HG03571 (cell line): ENCODE data around the gene ABCC12.
"Not testable (repeated sequence)": the region's sequence is repeated elsewhere in the genome, so short reads cannot be mapped to it uniquely, and the experiment has no call there.

Experiments
- ATAC-seq: cut with Tn5 transposase; IDR thresholded peaks from one replicate; pipeline ENCODE4 v1.9.1; 2021; ENCODE audit not compliant: unreplicated experiment

ABCC12 gene

DNA sequence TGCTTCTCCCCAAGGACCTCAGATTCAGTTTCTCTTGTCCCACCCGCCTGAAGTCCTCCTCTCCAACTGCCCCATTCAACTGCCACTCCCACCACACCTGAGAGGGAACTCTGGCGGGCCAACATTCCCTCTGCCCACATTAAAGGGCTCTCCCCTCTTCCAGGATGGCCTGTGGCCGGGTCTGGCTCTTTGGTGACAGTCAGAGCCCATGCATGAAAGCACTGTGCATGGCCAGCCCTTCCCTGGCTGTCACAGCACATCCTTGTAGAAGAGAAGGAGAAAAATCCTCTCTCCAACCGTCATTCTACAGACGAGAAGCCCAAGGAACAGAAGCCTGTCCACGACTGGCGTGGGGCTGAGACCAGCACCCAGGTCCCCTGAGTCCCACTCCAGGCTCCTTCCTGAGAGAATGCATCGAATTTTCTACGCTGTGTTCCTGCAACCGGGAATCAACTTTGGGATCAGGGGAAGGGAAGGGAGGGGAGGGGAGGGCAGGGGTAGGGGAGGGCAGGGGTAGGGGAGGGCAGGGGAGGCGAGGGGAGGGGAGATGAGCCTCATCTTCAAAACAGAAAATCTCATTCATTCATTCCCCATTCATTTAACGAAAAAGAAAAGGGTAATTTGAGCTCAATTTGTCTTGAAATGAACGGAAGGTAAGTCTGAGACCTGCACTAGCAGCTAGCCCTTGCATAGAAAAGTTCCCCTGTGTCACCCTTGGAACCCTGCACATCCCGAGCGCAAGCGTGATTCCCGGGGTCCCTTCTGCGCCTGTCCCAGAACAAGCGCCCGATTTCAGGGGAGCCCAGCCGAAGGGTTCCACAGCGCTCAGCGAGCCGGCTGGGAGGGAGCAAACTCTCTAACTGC is at the start of gene ABCC12:
TSS of gene ABCC12 (minus strand) at position 68 of the 864 bp plus-strand sequence. CDS start 9,569 bp downstream, outside the sequence.
- no peak for ATAC-seq

DNA sequence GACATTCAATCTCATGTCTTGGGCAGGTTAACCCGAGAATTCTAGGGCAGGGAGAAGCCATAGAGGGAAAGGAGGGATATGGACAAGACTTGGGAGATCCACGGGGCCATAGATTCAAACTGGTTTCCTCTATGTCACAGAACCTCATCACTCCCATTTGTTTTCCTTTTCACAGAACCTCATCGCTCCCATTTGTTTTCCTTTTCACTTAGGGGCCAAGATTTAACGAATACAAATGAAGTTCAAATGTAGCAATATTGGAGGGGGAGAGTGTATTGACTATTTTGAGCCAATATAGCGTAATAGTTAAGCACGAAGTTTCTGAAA is 49.0 kb upstream of the ABCC12 start:
- no peak for ATAC-seq

DNA sequence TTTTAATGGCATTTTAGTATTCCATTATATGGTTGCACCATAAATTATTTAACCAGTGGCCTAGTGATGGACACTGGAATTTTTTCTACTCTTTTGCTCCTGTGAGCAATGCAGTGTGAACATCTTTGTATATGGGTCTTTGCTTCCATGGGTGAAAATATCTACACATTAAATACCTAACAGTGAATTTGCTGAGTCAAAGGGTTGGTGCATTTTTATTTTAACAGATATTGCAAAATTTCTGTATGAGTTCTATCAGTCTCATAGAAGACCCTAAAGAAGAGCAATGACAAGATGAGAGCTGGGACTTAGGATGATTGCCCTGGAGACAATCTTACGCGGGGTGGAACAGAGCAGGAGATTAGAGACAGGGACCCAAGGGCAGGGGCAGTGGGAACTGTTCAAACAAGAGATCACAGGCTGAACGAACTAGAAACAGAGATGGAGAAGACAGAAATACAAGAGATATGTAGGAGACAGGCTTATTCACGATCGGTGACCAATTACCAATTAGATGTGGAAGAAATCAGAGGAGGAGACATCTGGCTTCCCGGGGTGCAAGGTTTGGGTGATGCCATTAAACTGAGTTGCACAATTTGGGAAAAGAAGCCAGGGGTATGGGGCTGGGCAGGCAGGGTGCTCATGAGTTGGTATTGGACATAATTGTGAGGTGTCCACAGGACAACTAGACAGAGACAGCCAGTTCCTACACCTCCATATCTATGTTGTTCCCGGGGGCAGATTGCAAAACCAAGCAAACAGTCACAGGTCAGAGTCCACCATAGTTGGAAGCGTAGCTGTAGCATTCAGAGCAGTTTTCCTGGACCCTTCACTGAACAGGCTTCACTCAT is 48.4 kb upstream of the ABCC12 start:
- no peak for ATAC-seq

DNA sequence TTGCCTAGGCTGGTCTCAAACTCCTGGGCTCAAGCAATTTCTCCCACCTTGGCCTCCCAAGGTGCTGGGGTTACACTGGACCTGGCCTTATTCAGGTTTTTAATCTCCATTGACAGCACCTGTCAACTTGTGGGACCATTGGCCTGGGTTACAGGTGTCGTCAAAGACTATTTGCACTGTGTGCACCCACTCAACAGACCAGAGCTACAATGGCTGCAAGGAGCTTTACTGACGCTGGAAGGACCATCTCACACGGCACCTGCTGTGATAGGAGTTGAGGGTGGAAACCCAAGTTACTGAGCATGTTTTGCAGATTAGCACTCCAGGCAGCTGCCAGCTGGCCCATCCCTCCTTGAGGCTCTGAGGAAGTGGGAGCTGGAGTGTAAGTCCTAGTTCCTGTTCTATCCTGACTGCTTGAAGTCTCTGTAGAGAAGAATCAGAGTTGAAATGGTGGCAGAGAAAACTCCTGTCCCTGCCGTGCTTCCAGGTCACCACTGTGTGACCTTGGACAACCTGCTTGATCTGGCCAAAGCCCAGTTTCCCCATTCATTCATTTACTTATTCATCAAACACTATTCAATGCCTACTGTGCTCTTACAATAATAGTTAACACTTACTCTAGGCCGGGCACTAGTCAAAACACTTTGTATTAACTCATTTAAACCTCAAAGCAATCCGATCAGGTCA is 45.9 kb upstream of the ABCC12 start:
- no peak for ATAC-seq

DNA sequence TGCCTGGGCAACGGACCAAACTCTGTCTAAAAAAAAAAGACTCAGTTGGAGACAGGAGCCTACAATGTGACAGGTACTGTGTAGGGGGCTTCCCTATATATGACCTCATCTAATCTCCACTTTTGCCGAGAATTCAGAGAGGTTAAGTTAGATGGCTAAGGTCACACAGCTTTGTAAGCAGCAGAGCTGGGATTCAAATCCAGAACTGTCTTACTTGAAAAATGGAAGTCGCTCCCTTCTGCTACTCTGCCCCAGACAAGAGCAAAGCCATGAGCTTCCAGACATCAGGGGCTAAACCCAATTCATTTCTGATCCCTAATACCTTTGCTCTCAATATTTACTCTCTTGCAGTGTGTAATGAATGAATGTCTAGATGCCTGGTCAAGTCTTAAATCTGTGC is 41.5 kb upstream of the ABCC12 start:
- no peak for ATAC-seq

DNA sequence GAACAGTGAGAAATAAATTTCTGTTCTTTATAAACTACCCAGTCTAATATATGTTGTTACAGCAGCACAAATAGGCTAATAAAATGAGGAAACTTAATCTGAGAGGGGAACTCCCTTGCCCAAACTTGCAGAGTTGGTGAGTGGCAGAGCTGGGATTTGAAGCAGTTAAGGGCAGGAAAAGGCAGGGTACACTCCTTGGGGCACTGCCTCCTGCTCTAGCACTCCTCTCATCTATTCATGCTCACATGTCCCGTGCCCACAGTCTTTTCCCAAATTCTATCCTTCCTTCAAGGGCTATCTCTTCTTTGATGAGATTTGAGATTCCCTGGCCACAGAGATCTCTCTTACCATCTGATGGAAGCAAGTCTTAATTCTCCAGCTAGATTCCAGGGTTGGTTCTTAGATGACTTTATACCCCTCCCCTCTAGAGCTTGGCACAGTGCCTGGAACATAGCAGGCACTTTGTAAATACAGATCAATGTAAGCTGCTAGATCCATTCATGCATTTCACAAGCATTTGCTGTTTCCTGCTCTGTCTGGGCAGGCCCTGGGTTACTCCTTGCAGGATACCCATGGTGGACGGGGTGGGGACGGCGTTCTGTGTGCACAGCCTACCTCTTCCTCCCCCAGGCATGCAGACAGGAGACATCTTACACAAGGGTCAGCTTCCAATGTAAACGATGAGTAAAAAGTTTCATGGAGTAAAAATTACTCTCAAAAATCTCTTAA is 39.2 kb upstream of the ABCC12 start:
- ATAC-seq: no peak

DNA sequence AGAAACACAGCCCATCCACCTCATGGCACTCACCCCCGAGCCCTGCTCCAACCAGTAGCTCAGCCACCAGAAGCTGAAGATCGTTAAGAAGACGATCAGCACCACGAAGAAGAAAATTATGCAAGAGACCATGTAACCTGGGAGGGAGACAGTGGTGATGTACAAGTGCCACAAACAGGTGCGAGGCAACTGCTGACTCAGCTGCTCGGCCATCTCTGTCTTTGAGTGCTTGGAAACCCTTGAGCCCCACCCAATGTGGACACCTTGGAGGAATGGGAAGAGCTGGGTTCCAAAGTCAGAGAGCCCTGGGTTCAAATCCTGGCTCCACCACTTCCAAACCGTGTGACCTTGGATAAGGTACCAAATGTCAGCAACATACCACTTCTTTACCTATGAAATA is 38.1 kb upstream of the ABCC12 start:
- no peak for ATAC-seq

- peak; percentile 91 for ATAC-seq
Observed at GRCh38 chr16:48188449-48189102, 32.8 kb upstream of the ABCC12 start.

DNA sequence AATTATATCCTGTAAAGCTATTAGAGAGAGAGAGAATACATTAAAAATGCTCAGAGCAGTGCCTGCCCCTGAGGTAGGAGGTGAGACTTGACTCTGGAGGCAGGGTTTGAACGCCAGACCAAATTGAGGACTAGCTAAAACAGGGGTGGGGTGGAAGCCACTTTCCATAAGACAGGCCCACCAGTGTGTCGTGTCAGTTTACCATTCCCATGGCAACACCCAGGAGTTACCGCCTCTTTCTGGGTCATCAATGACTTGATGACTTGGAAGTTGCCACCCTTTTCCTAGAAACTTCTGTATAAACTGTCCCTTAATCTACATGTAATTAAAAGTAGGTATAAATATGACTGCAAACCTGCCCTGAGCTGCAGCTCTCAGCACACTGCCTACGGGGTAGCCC is 32.0 kb upstream of the ABCC12 start:
- ATAC-seq: no peak

DNA sequence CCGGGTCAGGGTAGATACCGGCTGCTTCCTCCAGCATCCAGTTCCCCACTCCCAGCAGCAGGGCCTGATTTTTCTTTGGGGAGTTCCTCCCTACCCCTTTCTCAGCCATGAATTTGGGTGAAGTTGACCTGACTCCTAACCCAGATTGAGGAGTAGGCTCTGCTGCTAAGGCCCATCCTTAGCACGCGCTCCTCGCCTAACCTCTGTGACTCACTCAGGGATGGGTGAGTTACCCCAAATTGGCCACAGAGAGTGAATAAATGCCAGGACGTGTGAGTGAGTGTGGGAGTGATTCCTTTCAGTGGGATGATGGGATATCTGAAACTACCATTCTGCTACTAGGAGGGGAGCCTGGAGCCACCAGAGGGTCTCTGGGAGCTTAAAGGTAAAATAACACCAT is 28.9 kb upstream of the ABCC12 start:
- no peak for ATAC-seq

DNA sequence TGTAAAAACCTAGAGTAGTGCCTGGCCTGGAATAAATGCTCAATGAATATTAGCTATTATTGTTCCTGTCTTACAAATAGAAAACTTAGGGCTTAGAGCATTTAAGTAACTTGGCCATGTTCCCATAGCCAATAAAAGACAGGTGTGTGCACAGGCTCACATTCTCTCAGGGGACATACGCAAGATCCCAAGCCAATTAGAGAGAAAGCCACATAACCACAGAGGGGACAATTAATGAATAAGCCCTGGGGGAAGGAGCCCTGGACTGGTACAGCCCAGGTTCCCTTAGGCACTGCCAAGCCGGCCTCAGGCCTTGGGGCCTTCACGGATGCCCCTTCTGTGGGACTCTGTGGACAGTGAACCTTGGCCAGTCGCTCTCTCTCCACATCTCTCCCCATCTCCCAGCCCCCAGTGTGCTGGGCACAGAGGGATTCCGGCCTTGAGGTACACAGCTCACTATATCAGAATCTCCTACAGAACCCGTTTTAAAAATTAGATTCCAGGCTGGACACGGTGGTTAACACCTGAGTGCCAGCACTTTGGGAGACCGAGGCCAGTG is 27.3 kb upstream of the ABCC12 start:
- no peak for ATAC-seq

- ATAC-seq: not testable (repeated sequence)
Observed at GRCh38 chr16:48181746-48182520, 26.1 kb upstream of the ABCC12 start.

DNA sequence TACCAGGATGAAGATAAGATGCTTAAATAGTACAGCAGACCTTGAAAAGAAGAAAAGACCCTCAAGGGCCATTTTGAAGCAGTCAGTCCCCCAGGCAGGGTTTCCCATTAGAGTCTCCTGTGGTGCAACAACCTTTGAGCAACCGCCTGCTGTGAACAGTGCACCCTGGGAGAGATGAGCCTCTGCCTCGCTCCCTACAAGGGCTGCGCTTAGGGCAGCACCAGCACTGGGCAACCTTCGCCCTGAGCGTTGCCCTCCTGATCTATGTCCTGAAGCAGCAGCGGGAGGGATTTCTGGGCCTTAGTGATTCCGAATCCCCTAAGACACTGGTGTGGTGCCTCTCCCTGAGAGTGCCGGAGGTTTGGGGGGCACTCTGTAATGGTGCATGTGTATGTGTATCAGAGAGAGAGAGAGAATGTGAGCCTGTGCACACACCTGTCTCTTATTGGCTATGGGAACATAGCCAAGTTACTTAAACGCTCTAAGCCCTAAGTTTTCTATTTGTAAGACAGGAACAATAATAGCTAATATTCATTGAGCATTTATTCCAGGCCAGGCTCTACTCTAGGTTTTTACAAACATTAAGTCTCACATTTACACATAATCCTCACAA is 25.2 kb upstream of the ABCC12 start:
- ATAC-seq: no peak

- no peak for ATAC-seq
Observed at GRCh38 chr16:48176635-48177408, 21.0 kb upstream of the ABCC12 start.

DNA sequence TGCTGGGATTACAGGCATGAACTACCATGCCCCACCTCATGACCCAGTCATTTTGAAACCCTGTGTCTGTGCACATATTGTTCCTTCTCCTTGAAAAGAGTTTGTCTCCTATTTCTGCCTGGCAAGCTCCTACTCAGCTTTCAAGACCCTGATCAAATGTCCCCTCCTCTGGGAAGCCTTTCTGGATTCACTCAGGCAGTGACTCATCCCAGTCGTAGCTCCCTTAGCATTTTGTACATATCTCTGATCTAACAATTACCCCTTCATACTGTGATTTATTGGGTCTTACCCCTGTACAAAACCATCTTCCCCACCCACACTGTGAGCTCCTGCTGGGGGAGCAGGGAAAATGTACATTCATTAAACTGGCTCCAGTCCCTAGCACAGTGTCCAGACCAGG is 18.1 kb upstream of the ABCC12 start:
- no peak for ATAC-seq

DNA sequence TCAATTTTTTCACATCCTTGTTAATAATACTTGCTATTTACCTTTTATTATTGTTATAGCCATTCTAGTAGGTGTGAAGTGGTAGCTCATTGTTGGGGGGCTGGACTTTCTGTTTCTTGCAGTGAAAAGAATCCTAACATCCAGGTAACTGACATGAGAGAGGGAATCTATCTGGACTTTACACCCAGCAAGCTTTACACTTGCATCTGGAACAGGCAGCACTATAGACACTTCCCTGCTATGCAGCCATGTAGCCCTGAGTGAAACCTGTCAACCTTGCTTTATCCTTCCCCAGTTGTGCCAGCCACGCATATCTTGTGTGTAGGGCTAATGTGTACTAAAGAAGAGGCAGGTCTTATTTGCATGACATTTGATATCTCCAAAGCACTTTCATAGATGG is 16.9 kb upstream of the ABCC12 start:
- no peak for ATAC-seq

DNA sequence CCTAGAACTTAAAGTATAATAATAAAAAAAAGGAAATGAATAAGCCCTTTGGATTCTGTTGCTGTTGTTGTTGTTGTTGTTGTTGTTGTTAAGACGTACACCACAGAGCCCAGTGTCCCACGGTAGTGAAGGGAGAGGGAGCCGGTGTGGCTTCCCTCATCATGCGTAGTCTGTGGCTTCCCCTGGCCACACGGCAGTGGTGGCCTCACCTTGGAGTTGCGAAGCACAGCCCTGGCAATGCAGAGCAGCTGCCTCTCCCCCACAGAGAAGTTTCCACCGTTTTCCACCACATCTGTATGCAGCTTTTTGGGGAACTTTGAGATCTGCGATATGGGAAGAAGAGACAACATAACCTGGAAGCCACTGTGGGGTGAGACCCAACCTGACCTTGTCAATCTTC is 14.1 kb upstream of the ABCC12 start:
- ATAC-seq: no peak

GRCh38 chr16:48168075-48168474 is 12.3 kb upstream of the ABCC12 start:
- ATAC-seq: no peak
